ENCODE data around the gene C9orf72.
"Not testable (repeated sequence)": the region's sequence is repeated elsewhere in the genome, so short reads cannot be mapped to it uniquely, and the experiment has no call there.

C9orf72 gene, protein sequence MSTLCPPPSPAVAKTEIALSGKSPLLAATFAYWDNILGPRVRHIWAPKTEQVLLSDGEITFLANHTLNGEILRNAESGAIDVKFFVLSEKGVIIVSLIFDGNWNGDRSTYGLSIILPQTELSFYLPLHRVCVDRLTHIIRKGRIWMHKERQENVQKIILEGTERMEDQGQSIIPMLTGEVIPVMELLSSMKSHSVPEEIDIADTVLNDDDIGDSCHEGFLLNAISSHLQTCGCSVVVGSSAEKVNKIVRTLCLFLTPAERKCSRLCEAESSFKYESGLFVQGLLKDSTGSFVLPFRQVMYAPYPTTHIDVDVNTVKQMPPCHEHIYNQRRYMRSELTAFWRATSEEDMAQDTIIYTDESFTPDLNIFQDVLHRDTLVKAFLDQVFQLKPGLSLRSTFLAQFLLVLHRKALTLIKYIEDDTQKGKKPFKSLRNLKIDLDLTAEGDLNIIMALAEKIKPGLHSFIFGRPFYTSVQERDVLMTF

DNA sequence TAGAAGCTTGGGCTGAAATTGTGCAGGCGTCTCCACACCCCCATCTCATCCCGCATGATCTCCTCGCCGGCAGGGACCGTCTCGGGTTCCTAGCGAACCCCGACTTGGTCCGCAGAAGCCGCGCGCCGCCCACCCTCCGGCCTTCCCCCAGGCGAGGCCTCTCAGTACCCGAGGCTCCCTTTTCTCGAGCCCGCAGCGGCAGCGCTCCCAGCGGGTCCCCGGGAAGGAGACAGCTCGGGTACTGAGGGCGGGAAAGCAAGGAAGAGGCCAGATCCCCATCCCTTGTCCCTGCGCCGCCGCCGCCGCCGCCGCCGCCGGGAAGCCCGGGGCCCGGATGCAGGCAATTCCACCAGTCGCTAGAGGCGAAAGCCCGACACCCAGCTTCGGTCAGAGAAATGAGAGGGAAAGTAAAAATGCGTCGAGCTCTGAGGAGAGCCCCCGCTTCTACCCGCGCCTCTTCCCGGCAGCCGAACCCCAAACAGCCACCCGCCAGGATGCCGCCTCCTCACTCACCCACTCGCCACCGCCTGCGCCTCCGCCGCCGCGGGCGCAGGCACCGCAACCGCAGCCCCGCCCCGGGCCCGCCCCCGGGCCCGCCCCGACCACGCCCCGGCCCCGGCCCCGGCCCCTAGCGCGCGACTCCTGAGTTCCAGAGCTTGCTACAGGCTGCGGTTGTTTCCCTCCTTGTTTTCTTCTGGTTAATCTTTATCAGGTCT is at the start of gene C9orf72:
C9orf72 (minus strand) TSS at position 564 of the 716 bp plus-strand sequence. CDS start 6,361 bp downstream, outside the sequence.
- peak; percentile 87 for DNase-seq (ENCODE audit: low spot score)

DNA sequence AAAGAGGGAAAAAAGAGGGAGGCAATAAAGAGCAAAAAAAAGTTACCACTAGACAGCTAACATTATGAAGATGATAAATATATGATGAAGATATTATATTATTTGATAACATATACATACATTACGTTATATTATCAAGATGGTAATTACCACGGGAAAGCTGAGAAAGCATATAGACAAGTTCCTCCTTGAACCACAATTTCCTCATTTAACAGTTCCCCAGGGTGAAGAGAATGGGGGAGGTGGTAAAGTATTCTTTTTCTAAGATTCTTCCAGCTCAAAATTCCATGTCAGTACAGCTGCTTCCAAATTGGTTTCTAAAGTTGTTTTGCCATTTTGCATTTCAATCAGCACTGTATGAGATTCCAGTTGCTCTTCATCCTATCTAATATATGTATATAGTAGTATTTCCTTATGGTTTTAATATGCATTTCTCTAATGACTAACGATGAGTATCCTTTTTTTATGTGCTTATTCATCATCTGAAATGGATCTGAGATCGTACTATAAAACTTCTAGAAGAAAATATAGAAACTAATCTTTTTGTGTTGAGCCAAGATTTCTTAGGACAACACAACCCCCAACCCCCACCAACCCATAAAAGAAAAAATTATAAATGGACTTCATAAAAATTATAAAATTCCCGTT is 49.5 kb upstream of the C9orf72 start:
- DNase-seq (ENCODE audit: low spot score): no peak

DNA sequence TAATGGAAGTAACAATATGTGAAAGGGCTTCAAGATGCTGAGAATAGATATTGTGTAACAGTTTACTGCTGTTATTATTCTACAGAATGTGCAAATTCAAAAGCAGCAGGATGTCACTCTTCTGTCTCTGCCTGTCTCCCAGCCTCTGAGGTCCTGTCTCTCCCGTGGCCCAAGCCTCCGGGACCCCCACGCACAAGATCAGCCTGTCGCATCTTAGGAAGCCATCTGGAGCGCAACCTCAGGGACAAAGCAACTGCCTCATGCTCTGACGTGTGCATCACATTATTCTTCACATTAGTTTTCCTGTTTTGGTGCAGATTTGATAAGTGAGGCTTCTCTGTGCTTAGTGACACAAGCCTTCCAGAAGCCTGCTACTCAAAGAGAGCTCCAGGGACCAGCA is 46.5 kb upstream of the C9orf72 start:
- no peak for DNase-seq (ENCODE audit: low spot score)

DNA sequence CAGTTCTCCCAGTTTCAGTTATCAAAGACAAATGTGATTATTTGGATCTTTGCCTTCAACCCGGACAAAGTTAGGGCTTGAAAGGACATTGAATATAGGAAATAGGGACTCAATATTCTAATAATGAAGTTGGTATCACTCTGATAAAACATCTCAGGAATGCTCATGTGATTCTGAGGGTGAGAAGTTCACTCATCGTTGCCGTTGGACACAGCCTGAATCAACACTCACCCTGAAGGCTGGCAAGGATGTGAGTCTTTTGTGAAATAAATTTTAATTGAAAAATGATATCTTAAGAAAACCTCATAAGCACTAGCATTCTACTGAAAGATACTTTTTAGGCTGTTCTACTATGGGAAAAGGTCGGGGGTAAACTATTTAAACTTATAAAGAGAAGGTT is 44.8 kb upstream of the C9orf72 start:
- DNase-seq (ENCODE audit: low spot score): no peak

DNA sequence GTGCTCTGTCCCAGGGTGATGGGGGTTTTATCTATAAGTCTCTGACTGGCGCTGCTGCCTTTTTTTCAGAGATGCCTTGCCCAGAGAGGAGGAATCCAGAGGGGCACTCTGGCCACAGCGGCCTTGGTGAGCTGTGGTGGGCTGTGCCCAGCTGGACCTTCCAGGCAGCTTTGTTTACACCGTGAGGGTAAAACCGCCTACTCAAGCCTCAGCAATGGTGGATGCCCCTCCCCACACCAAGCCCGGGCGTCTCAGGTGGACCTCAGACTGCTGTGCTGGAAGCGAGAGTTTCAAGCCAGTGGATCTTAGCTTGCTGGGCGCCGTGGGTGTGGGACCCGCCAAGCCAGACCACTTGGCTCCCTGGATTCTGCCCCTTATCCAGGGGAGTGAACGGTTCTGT is 41.3 kb upstream of the C9orf72 start:
- no peak for DNase-seq (ENCODE audit: low spot score)

DNA sequence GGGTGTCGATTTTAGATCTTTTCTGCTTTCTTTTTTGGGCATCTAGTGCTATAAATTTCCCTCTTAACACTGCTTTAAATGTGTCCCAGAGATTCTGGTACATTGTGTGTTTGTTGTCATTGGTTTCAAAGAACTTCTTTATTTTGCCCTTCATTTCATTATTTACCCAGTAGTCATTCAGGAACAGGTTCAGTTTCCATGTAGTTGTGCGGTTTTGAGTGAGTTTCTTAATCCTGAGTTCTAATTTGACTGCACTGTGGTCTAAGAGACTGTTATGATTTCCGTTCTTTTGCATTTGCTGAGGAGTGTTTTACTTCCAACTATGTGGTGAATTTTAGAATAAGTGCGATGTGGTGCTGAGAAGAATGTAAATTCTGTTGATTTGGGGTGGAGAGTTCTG is 38.8 kb upstream of the C9orf72 start:
- DNase-seq (ENCODE audit: low spot score): not testable (repeated sequence)

DNA sequence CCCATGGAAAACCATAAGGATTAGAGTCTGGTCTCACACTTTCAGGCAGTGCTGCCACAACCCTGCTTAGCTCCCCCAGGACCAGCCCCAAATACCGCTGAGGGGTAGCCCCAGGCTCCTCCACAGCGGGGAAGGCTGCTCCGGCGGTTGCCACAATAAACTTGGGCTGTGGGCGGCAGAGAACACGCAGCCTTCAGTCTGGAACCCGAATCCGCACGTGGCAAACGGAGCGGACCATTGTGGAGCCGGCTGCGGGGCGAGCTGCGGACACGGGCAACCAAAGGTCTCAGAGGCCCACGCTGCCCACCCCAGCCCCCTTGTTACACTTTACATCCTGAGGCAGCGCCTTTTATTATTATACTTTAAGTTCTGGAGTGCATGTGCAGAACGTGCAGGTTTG is 37.3 kb upstream of the C9orf72 start:
- DNase-seq (ENCODE audit: low spot score): no peak

DNA sequence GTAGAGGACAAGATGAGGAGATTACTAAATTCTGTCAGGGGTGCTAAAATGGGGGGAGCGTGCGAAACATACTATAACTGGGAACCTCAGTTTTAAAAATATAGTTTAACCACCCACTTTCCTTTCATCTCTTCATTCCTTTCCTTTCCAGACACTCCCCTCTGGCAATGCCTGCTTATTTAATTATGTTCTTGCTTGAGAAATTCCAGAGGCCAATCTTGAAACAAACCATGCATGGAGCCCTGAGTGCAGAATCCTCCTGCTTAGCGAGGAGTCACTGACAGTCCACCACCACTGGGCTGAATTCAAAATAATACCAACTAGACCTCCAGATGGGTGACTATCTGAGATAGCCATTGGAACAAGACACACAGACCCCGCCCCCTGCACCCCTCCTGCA is 29.7 kb upstream of the C9orf72 start:
- no peak for DNase-seq (ENCODE audit: low spot score)

DNA sequence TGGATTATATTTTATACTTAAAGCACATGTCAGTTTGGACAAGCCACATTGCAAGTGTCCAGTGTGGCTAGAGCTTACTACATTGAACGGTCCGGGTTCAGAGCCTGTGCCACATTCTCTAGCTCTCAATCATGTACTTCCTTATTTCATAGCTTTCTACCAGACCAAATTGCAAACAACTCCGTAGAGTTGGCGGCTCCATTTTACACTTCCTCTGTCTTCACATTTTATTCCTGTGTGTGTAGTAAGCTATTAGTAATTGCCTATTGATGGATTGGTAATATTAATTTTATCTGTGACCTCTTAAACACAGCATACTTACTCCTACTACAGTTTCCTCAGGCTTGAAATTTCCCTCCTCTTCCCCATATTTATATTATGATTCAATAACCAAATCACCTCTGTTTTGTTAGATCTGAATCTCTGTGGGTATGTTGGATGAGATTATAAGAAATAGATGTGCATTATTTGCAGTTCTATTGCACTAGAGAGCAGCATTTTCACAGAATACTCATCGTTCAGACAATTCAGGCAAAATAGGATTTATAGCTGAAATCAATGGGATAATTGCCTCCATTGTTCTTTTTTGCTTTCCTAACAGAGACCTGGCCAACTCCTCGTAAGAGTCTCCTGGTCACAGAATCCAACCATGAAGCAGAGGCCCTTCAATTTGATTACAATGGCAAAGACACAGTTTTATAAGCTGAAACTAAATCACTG is 29.0 kb upstream of the C9orf72 start:
- DNase-seq (ENCODE audit: low spot score): no peak

DNA sequence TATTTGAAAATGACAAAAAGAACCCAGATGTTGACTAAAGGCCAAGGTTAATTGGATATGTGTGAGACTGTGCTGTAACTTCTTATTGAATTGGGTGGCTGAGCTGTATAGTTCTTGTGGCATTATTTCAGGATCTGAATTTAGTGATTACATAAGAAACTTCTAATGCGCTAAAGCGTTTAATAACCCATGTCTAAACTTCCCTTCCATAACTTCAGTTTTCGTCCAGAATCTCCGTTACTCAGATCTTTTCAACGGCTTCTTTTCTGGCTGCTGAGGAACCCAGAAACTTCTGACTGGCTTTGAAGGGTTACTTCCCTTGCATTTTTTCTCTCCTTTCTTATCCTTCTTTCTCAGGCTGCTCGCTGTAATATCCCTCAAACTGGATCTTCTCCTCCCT is 28.1 kb upstream of the C9orf72 start:
- DNase-seq (ENCODE audit: low spot score): no peak

DNA sequence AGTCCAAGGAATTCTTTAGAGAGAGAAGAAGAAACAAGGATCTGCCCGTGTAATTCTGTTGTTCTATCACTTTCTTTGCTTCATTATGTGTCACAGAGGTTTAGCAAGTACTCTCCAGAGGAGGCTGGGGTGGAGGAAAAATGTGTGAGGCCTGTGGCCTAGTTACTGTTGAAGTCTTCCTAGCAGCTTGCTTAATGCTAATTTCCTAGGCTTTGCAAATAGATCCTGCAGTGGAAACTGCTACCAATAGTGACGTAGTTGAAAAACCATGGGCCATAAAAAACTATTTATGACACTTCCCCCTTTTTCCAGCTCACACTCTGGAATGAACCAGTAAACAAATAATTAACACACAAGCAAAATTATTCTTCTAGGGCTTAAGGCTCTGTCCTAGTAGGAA is 27.0 kb upstream of the C9orf72 start:
- DNase-seq (ENCODE audit: low spot score): no peak

DNA sequence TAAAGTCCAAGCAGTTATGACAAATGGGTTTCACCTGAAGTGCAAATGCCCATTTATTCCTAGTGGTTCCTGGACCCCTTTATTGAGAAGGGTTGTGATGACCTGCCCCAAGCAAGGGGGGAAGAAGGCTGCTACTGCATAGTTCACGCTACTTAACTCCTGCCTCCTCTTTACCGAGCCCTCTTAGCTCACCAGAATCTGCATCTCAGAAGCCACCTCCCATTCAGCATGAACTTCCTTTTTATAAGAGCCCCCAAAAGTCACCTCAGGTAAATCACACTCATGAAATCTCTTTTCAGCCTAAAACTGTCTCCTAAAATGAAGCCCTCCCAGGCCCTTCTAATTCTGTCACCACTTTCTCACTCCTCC is 26.6 kb upstream of the C9orf72 start:
- DNase-seq (ENCODE audit: low spot score): no peak

DNA sequence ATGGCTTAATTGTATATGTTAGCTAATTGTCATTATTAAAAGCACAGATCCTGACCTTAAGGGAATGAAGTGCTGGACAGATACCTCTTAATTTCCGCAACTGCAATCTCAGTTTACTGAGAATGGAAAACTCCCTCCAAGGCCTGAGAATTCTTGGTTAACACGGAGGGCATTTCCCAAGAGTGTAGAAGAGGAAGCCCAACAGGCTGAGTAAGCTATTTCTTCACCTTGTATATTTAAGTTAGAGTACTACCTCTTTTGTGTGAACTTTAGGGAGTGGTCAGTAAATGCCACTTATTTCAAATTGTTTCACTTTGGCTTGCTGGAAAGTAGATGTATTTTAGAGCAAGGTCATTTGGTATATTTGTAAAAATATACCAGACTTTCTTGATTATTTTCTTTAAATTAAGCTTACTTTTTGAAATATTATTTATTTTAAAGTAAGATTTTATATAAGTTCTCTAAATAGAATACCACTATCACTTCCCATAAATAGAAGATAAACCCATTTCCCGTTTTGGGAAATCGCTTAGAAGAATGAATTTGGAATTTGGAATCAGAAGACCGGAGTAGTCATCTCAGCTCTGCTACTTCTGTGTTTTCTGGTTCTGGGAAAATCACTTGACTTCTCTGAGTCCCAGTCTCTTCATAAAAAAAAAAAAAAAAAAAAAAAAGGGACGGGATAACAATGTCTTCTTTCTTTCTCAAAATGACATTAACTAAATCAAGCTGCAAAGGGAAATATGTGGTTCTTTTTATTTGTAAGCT is 26.0 kb upstream of the C9orf72 start:
- no peak for DNase-seq (ENCODE audit: low spot score)

DNA sequence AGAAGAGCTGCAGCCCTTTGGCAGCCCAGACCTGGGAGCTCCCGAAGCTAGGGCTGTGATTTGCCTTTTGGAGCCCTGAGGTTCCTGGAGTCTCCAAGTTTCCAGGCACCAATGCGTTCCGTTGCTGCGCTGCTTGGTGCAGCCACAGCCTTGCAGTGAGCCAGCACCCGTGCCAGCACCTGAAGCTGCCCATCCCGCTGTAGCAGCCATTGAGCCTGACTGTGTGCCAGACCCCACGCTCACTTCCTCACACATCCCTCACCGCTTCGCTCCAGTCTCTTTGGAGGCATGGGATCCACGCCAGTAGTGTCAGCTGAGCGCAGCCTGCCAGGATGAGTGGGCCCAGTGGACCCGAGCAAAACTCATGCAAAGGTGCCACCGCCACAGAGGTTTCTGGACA is 22.5 kb upstream of the C9orf72 start:
- DNase-seq (ENCODE audit: low spot score): no peak

DNA sequence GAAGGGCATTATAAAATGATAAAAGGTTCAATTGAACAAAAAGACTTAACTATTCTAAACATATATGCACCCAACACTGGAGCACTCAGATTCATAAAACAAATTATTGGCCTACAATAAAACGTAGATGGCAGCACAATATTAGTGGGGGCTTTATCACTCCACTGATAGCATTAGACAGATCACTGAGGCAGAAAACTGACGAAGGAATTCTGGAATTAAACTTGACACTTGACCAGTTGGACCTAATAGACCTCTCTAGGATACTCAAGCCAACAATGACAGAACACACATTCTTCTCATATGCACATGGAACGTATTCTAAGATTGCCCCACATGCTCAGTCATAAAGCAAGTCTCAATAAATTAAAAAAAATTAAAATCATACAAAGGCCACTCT is 18.4 kb upstream of the C9orf72 start:
- DNase-seq (ENCODE audit: low spot score): no peak

DNA sequence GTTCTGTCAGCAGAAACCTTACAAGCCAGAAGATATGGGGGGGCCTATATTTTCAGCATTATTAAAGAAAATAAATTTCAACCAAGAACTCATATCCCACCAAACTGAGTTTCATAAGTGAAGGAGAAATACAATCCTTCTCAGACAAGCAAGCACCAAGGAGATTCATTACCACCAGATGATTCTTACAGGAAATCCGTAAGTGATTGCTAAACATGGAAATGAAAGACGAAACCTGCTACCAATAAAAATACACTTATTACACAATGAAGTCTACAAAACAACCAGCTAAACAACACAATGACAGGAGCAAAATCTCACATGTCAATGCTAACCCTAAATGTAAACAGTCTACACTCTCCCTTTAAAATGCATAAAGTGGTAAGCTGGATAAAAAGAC is 17.8 kb upstream of the C9orf72 start:
- DNase-seq (ENCODE audit: low spot score): no peak

DNA sequence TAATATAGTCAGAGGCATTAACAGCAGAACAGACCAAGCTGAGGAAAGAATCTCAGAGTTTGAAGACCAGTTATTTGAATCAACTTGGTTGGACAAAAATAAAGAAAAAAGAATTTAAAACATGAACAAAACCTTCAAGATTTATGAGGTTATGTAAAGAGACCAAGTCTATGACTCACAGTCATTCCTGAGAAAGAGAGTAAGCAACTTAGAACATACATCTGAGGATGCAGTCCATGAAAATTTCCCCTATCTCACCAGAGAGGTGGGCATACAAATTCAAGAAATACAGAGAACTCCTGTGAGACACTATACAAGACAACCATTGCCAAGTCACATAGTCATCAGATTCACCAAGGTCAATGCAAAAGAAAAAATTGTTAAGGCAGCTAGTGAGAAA is 17.4 kb upstream of the C9orf72 start:
- no peak for DNase-seq (ENCODE audit: low spot score)

DNA sequence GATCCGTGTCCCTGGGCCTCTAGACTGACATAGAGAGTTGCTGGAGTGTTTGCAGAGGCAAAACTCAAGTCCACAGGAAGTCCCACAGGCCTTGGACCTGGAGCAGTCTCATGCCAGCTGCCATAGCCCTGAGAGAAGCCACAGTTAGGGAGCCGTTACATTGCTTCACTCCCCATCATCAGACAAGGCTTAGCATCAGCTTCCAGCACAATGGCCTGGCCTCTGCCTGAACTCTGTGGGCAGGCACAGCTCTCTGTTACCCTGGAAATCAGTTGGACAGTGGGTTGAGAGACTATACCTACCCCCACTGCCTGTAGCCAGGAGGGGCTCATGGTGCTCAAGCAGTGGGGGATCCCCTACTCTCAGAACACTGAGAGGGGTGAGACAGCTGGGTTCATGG is 16.2 kb upstream of the C9orf72 start:
- DNase-seq (ENCODE audit: low spot score): no peak

DNA sequence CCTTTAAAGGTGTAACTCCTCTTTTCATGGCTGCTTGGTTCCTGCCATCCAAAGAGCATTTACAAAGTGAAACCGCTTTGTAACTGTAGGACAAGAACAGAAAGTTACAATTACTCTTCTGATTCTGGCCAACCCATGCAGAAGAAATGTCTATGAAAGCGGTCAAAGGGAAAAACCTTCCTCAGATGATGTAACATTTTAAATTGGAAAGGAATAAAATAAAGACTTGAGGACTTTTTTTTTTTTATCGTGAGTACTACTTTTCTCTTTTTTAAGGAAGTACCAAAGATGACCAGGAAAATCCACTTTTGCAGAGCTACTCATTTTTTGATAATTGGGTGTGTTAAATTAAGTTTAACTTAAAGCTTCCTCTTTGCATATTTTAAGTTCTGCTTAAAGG is 13.0 kb upstream of the C9orf72 start:
- no peak for DNase-seq (ENCODE audit: low spot score)

DNA sequence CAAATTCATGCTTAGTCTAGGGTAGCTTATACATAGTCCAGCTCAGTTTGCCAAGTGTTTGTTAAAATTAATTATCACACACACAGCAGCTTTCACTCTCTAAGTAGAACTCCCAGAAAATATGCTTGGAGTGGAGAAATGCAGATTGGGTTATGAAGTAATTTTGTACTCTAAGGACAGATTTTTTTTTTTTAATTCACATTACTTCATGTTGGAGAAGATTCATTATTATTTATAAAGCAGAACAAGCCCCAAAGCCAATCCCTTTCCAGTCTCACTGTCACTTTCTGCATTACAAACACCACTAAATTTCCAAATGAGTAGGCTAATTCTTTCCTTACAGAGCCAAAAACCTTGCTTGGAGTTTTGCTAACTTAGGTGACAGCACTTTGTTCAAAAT is 11.7 kb upstream of the C9orf72 start:
- DNase-seq (ENCODE audit: low spot score): no peak

DNA sequence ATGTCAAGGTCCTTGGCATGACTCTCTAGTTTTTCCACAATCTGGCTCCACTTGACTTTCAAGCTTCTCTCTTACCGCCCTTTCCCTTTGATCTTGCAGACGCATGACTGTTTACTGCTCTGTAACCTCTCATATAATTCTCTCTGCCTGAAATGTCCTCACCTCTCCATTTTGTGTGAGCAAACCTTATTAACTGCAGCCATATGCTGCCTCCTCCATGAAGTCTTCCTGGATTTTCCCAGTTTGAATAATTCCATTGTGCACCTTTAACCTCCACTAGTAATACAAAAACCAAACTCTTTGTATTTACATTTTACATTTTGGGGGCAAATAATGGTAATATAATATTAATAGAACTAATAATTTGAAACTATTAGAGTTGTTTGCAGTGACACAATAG is 9.5 kb upstream of the C9orf72 start:
- no peak for DNase-seq (ENCODE audit: low spot score)

DNA sequence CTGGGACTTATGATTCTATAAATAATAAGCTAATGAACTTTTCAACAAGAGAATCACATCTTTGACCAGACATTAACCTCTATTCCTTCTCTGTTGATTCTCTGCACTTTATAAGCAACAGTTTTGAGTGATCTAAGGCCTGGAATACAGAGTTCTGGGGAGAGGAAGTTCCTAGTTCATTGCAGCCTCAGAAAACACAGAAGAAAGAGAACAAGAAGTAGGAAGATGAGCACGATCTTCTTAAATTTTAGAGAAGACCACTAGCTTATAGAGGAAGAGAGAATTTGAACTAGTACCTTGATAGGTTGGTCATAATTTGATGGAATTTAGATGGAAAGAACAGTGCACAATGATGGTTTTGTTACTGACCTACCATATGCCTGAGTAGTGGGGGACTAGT is 8.5 kb upstream of the C9orf72 start:
- no peak for DNase-seq (ENCODE audit: low spot score)
